Measurements from ENCODE around the gene ADAMTS13.

Gene ADAMTS13

GRCh38 chr9:133456409-133456808, 34.2 kb downstream of the ADAMTS13 start:
- DNase-seq (ENCODE audit: extremely low read depth, low read depth): no peak
- no peak; the same call in 1 of the 2 replicates for TF ChIP-seq CTCF (IDR thresholded peaks at IDR 0.05; ENCODE audit: low read depth, low read length)

- TF ChIP-seq CTCF (IDR thresholded peaks at IDR 0.05; ENCODE audit: low read depth, low read length): no peak
- no peak for DNase-seq (ENCODE audit: extremely low read depth, low read depth)
These were observed 35.1 kb downstream of the ADAMTS13 start for GRCh38 chr9:133457233-133457632.

- no peak for TF ChIP-seq CTCF (IDR thresholded peaks at IDR 0.05; ENCODE audit: low read depth, low read length)
- DNase-seq (ENCODE audit: extremely low read depth, low read depth): no peak
These were observed 35.6 kb downstream of the ADAMTS13 start for GRCh38 chr9:133457748-133458147.

GRCh38 chr9:133458643-133459312, 36.6 kb downstream of the ADAMTS13 start:
- DNase-seq (ENCODE audit: extremely low read depth, low read depth): no peak
- no peak for TF ChIP-seq CTCF (IDR thresholded peaks at IDR 0.05; ENCODE audit: low read depth, low read length)

GRCh38 chr9:133459476-133460404, 37.6 kb downstream of the ADAMTS13 start, which contains the start of gene CACFD1:
Gene CACFD1 (plus strand): TSS chr9:133459978. CDS start chr9:133460067, 89 bp downstream.
- no peak for TF ChIP-seq CTCF (IDR thresholded peaks at IDR 0.05; ENCODE audit: low read depth, low read length)
- DNase-seq (ENCODE audit: extremely low read depth, low read depth): peak; percentile 61

- no peak for DNase-seq (ENCODE audit: extremely low read depth, low read depth)
- TF ChIP-seq CTCF (IDR thresholded peaks at IDR 0.05; ENCODE audit: low read depth, low read length): no peak
These were observed 38.4 kb downstream of the ADAMTS13 start for GRCh38 chr9:133460405-133461175.
